ENCODE results near the gene ARGFX. TPM values are rescaled to one million over a fixed set of nuclear protein-coding genes. Genes with fewer than 3 reads are reported as not detected.

ARGFX gene
- total and polyA plus RNA-seq, 9 of the 15 experiments (the other 6 are each of a cell fraction or from before 2014, with no cell fraction given) = not detected

- no peak for TF ChIP-seq CHD7 (IDR thresholded peaks at IDR 0.05; ENCODE audit: low read depth, low read length)
- no peak for TF ChIP-seq FOXK1 (CRISPR knock-in tag; IDR thresholded peaks at IDR 0.05; ENCODE audit: borderline replicate concordance)
- no peak for TF ChIP-seq MCM3 (IDR thresholded peaks at IDR 0.05)
- peak; percentile 34; the same call in 1 of the 2 replicates for TF ChIP-seq ATF7 (IDR thresholded peaks at IDR 0.05)
- peak; percentile 75 for TF ChIP-seq PHF20 (IDR thresholded peaks at IDR 0.05; ENCODE audit: partially characterized antibody)
- no peak for TF ChIP-seq ZBTB49 (CRISPR knock-in tag; IDR thresholded peaks at IDR 0.05; ENCODE audit: borderline replicate concordance)
- peak; percentile 69 for TF ChIP-seq GTF2E2 (tag; IDR thresholded peaks at IDR 0.05)
- TF ChIP-seq STAT5B (CRISPR knock-in tag; IDR thresholded peaks at IDR 0.05) = no peak
- no peak for TF ChIP-seq MED1 (CRISPR knock-in tag; IDR thresholded peaks at IDR 0.05; ENCODE audit: borderline replicate concordance)
- no peak for TF ChIP-seq CREM (IDR thresholded peaks at IDR 0.05; ENCODE audit: low read depth)
- TF ChIP-seq HNRNPK (IDR thresholded peaks at IDR 0.05; ENCODE audit: low read depth, low read length, poor library complexity, severe bottlenecking) = no peak
- TF ChIP-seq SIX5 (IDR thresholded peaks at IDR 0.05; ENCODE audit: borderline replicate concordance in 1 of 2, insufficient read depth in 1 of 2, low read depth in 1 of 2, low read length in 2 of 2) = no peak
- TF ChIP-seq XRCC5 (IDR thresholded peaks at IDR 0.05; ENCODE audit: low read depth, low read length) = 0 out of 2 replicates have a peak, but pooled peaks have one; percentile 42
These were observed 21.9 kb upstream of the ARGFX start, which contains the start of gene POLQ (continued) for GRCh38 chr3:121545574-121546455.

Measured in K562 (cell line).